HEK293 (cell line): Measurements from ENCODE around the gene CDH8.

Source experiments
- CTCF ChIA-PET: fragments of 350-600 bp; formaldehyde crosslinking; extraction: SDS; loops from one replicate; lab custom pipeline; 2021; ENCODE audit warnings: antibody characterized with exemption; lab: Yijun Ruan, JAX
- POLR2A ChIA-PET: fragments of 300-600 bp; formaldehyde crosslinking; extraction: SDS; loops from one replicate; lab custom pipeline; 2020; ENCODE audit warnings: antibody characterized with exemption, inconsistent platforms; lab: Yijun Ruan, JAX
- H3K27ac ChIP-seq: fragments of 200-500 bp; sonication (Bioruptor generic); 2 replicates; pipeline ENCODE4 v1.5.1; 2014; ENCODE audit warnings: low read depth, low read length, control low read depth, inconsistent platforms; ENCODE audit errors: extremely low read depth
- H3K36me3 ChIP-seq, 2 experiments: fragments of 200-500 bp in 1 of 2; sonication (Bioruptor generic) in 1 of 2; 1 replicate in 1 of 2; 2 replicates in 1 of 2; pipeline ENCODE4 v1.5.1; 2014 to 2017; ENCODE audit warnings: inconsistent platforms in 2 of 2, low read length in 2 of 2; ENCODE audit not compliant: control insufficient read depth in 2 of 2, insufficient read depth in 1 of 2
- H3K4me1 ChIP-seq: fragments of 200-500 bp; sonication (Bioruptor generic); 2 replicates; pipeline ENCODE4 v1.5.1; 2014; ENCODE audit warnings: mild to moderate bottlenecking, low read length, inconsistent platforms; ENCODE audit not compliant: control insufficient read depth, insufficient read depth
- H3K4me3 ChIP-seq: 2 replicates; pipeline ENCODE4 v1.5.1; 2011; ENCODE audit warnings: low read depth, mild to moderate bottlenecking, control low read depth, low read length, moderate library complexity
- H3K9me3 ChIP-seq: fragments of 200-500 bp; sonication (Bioruptor generic); 2 replicates; pipeline ENCODE4 v1.5.1; 2014; ENCODE audit warnings: low read depth, low read length, inconsistent platforms; ENCODE audit not compliant: control insufficient read depth, insufficient read depth
- BCL11A ChIP-seq: fragments of 450-650 bp; formaldehyde crosslinking; IDR thresholded peaks from 2 replicates; pipeline ENCODE4 v1.5.1; 2016; ENCODE audit warnings: low read depth, missing biosample characterization, missing genetic modification characterization
- GLI2 ChIP-seq: fragments of 450-650 bp; formaldehyde crosslinking; IDR thresholded peaks from 2 replicates; pipeline ENCODE4; 2017; ENCODE audit warnings: missing biosample characterization, missing genetic modification characterization, low read depth, borderline replicate concordance
- SCRT1 ChIP-seq: fragments of 450-650 bp; formaldehyde crosslinking; IDR thresholded peaks from 2 replicates; pipeline ENCODE4 v1.5.1; 2016; ENCODE audit warnings: missing biosample characterization, missing genetic modification characterization, borderline replicate concordance
- ZBTB44 ChIP-seq: fragments of 450-650 bp; IDR thresholded peaks from 2 replicates; pipeline ENCODE4 v1.5.1; 2018; ENCODE audit warnings: missing biosample characterization, mild to moderate bottlenecking, missing genetic modification characterization
- ZBTB48 ChIP-seq: fragments of 450-650 bp; formaldehyde crosslinking; IDR thresholded peaks from 2 replicates; pipeline ENCODE4 v1.5.1; 2016; ENCODE audit warnings: missing biosample characterization, missing genetic modification characterization
- ZEB2 ChIP-seq: fragments of 450-650 bp; formaldehyde crosslinking; IDR thresholded peaks from 2 replicates; pipeline ENCODE4 v1.5.1; 2016; ENCODE audit warnings: missing biosample characterization, missing genetic modification characterization
- ZNF112 ChIP-seq: fragments of 450-650 bp; formaldehyde crosslinking; IDR thresholded peaks from 2 replicates; pipeline ENCODE4 v1.5.0; 2017; ENCODE audit warnings: missing biosample characterization, missing genetic modification characterization
- ZNF132 ChIP-seq: fragments of 450-650 bp; formaldehyde crosslinking; IDR thresholded peaks from 2 replicates; pipeline ENCODE4 v1.5.1; 2017; ENCODE audit warnings: missing biosample characterization, missing genetic modification characterization, borderline replicate concordance
- ZNF223 ChIP-seq: fragments of 450-650 bp; formaldehyde crosslinking; IDR thresholded peaks from 2 replicates; pipeline ENCODE4 v1.5.1; 2016; ENCODE audit warnings: missing biosample characterization, missing genetic modification characterization
- ZNF239 ChIP-seq: fragments of 450-650 bp; formaldehyde crosslinking; IDR thresholded peaks from 2 replicates; pipeline ENCODE4 v1.5.1; 2016; ENCODE audit warnings: missing biosample characterization, missing genetic modification characterization
- ZNF248 ChIP-seq: fragments of 450-650 bp; formaldehyde crosslinking; IDR thresholded peaks from 2 replicates; pipeline ENCODE4 v1.5.1; 2017; ENCODE audit warnings: missing biosample characterization, missing genetic modification characterization
- ZNF280C ChIP-seq: fragments of 450-650 bp; formaldehyde crosslinking; IDR thresholded peaks from 2 replicates; pipeline ENCODE4 v1.5.1; 2016; ENCODE audit warnings: missing biosample characterization, missing genetic modification characterization
- ZNF324 ChIP-seq: fragments of 450-650 bp; formaldehyde crosslinking; IDR thresholded peaks from 2 replicates; pipeline ENCODE4 v1.5.1; 2016; ENCODE audit warnings: missing biosample characterization, missing genetic modification characterization
- ZNF391 ChIP-seq: fragments of 450-650 bp; formaldehyde crosslinking; IDR thresholded peaks from 2 replicates; pipeline ENCODE4 v1.5.1; 2016; ENCODE audit warnings: low read depth, missing biosample characterization, missing genetic modification characterization, borderline replicate concordance
- ZNF501 ChIP-seq: fragments of 450-650 bp; formaldehyde crosslinking; IDR thresholded peaks from 2 replicates; pipeline ENCODE4 v1.5.1; 2016; ENCODE audit warnings: missing biosample characterization, missing genetic modification characterization
- ZNF521 ChIP-seq: fragments of 450-650 bp; formaldehyde crosslinking; IDR thresholded peaks from 2 replicates; pipeline ENCODE4 v1.5.1; 2017; ENCODE audit warnings: missing biosample characterization, mild to moderate bottlenecking, missing genetic modification characterization
- ZNF624 ChIP-seq: fragments of 450-650 bp; formaldehyde crosslinking; IDR thresholded peaks from 2 replicates; pipeline ENCODE4 v1.5.1; 2017; ENCODE audit warnings: missing biosample characterization, missing genetic modification characterization
- ZNF626 ChIP-seq: fragments of 450-650 bp; sonication (Bioruptor Pico); formaldehyde crosslinking; IDR thresholded peaks from 2 replicates; pipeline ENCODE4 v1.5.1; 2018; ENCODE audit warnings: missing biosample characterization, missing genetic modification characterization, inconsistent platforms
- ZNF645 ChIP-seq: fragments of 450-650 bp; formaldehyde crosslinking; IDR thresholded peaks from 2 replicates; pipeline ENCODE4; 2016; ENCODE audit warnings: missing biosample characterization, missing genetic modification characterization
- ZNF658 ChIP-seq: fragments of 450-650 bp; formaldehyde crosslinking; IDR thresholded peaks from 2 replicates; pipeline ENCODE4; 2016; ENCODE audit warnings: missing biosample characterization, missing genetic modification characterization
- ZNF660 ChIP-seq: fragments of 450-650 bp; IDR thresholded peaks from 2 replicates; pipeline ENCODE4 v1.5.1; 2018; ENCODE audit warnings: missing biosample characterization, mild to moderate bottlenecking, missing genetic modification characterization
- ZNF768 ChIP-seq: fragments of 450-650 bp; formaldehyde crosslinking; IDR thresholded peaks from 2 replicates; pipeline ENCODE4 v1.5.1; 2018; ENCODE audit warnings: missing biosample characterization, mild to moderate bottlenecking, missing genetic modification characterization
- ZNF830 ChIP-seq: fragments of 450-650 bp; IDR thresholded peaks from 2 replicates; pipeline ENCODE4 v1.5.0; 2018; ENCODE audit warnings: missing biosample characterization, missing genetic modification characterization, low read depth, mild to moderate bottlenecking, moderate library complexity
- ZSCAN18 ChIP-seq: fragments of 450-650 bp; formaldehyde crosslinking; IDR thresholded peaks from 2 replicates; pipeline ENCODE4 v1.5.1; 2016; ENCODE audit warnings: missing biosample characterization, missing genetic modification characterization
- TF ChIP-seq, protein P1 (sequence below): fragments of 450-650 bp; formaldehyde crosslinking; IDR thresholded peaks from 2 replicates; pipeline ENCODE4 v1.5.1; 2016; ENCODE audit warnings: missing biosample characterization, missing genetic modification characterization
- TF ChIP-seq, protein P2 (sequence below): fragments of 450-650 bp; formaldehyde crosslinking; IDR thresholded peaks from 2 replicates; pipeline ENCODE4 v1.5.1; 2016; ENCODE audit warnings: missing biosample characterization, missing genetic modification characterization

Gene CDH8

DNA sequence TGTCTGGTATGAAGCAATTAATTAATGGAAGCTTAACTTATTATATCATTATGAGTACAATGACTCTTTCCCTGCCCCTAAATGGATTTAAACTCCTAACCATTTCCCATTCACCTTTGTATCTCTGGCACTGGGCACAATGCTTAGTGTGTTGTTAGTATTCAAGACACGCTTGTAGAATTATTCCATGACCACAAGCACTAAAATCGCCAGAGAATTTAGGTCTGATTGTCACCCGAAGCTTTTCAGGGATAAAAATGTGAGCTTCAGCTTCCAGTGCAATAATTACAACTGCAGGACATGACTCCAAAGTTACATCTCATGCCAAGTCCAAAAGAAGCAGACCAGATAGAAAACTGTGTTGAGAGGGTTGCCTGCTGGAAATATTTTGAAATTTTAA lies 101.6 kb downstream of the CDH8 start:
- Histone ChIP-seq H3K4me3 (no peak overlapping the region), H3K27ac (no peak overlapping the region), H3K36me3 (no peaks in the 10 kb centered on the region), H3K9me3 (no peaks in the 10 kb centered on the region), H3K4me1 (no peaks in the 10 kb centered on the region)
- TF ChIP-seq ZNF660 (tag by site-specific recombination) (no peak), ZNF521 (tag by site-specific recombination) (no peak), ZNF645 (no peak), ZNF324 (tag by site-specific recombination) (no peak), ZNF132 (tag by site-specific recombination) (no peak), ZNF830 (tag by site-specific recombination) (no peak), ZNF626 (tag by site-specific recombination) (no peak)
- TF ChIP-seq, protein P1, sequence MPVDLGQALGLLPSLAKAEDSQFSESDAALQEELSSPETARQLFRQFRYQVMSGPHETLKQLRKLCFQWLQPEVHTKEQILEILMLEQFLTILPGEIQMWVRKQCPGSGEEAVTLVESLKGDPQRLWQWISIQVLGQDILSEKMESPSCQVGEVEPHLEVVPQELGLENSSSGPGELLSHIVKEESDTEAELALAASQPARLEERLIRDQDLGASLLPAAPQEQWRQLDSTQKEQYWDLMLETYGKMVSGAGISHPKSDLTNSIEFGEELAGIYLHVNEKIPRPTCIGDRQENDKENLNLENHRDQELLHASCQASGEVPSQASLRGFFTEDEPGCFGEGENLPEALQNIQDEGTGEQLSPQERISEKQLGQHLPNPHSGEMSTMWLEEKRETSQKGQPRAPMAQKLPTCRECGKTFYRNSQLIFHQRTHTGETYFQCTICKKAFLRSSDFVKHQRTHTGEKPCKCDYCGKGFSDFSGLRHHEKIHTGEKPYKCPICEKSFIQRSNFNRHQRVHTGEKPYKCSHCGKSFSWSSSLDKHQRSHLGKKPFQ (tag by site-specific recombination), result no peak
- TF ChIP-seq, protein P2, sequence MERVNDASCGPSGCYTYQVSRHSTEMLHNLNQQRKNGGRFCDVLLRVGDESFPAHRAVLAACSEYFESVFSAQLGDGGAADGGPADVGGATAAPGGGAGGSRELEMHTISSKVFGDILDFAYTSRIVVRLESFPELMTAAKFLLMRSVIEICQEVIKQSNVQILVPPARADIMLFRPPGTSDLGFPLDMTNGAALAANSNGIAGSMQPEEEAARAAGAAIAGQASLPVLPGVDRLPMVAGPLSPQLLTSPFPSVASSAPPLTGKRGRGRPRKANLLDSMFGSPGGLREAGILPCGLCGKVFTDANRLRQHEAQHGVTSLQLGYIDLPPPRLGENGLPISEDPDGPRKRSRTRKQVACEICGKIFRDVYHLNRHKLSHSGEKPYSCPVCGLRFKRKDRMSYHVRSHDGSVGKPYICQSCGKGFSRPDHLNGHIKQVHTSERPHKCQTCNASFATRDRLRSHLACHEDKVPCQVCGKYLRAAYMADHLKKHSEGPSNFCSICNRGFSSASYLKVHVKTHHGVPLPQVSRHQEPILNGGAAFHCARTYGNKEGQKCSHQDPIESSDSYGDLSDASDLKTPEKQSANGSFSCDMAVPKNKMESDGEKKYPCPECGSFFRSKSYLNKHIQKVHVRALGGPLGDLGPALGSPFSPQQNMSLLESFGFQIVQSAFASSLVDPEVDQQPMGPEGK (tag by site-specific recombination), result no peak
- ChIA-PET CTCF (interaction anchor here (0.6 kb wide), 1 partner anchor 107 kb away, joined by 4 read pairs; no protein-coding TSS in a partner anchor), POLR2A (no interaction called here)

DNA sequence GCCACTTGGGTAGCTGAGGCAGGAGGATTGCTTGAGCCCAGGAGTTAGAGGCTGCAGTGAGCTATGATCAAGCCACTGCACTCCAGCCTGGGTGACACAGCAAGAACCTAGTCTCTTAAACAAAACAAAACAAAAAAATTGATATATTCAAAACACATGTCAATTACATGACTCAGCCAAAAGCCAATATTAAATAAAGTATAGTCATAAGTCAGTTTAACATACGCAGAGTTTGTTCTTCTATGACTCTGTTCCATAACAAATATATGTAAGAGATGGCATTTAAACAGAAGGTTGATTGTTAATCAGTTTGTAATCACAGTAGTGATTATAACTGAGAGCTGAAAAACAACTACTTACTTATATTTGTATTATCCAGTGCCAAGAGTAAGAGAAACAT lies 106.5 kb downstream of the CDH8 start:
- Histone ChIP-seq H3K27ac (no peak overlapping the region), H3K4me1 (no peaks in the 10 kb centered on the region), H3K36me3 (no peaks in the 10 kb centered on the region), H3K9me3 (no peaks in the 10 kb centered on the region), H3K4me3 (no peak overlapping the region)
- POLR2A ChIA-PET, result no interaction called here
- CTCF ChIA-PET, result no interaction called here
- no peak for TF ChIP-seq ZNF280C (tag by site-specific recombination)
- no peak for TF ChIP-seq ZNF248
- no peak for TF ChIP-seq ZNF658 (tag by site-specific recombination)
- no peak for TF ChIP-seq ZNF521 (tag by site-specific recombination)
- TF ChIP-seq ZNF112 (tag by site-specific recombination), result no peak
- TF ChIP-seq ZNF223 (tag by site-specific recombination), result no peak
- TF ChIP-seq ZNF391 (tag by site-specific recombination), result no peak
- TF ChIP-seq SCRT1 (tag by site-specific recombination), result no peak
- TF ChIP-seq ZNF624 (tag by site-specific recombination), result no peak
- no peak for TF ChIP-seq ZNF239
- TF ChIP-seq ZBTB48 (tag by site-specific recombination), result no peak
- no peak for TF ChIP-seq BCL11A (tag by site-specific recombination)
- TF ChIP-seq ZNF501 (tag by site-specific recombination), result no peak
- no peak for TF ChIP-seq ZNF768 (tag by site-specific recombination)
- TF ChIP-seq GLI2 (tag by site-specific recombination), result no peak
- no peak for TF ChIP-seq ZEB2 (tag by site-specific recombination)
- TF ChIP-seq ZBTB44 (tag by site-specific recombination), result no peak
- TF ChIP-seq ZSCAN18, result no peak
